Endothelial cell of umbilical vein (primary cell): ENCODE measurements around the gene PPBP.

Source experiments
- CTCF ChIP-seq, 2 donors: IDR thresholded peaks; 1 replicate in 1 of 2; 2 replicates in 1 of 2; pipeline ENCODE4 v1.5.1; 2011; ENCODE audit warnings: low read length in 2 of 2, mild to moderate bottlenecking in 2 of 2, moderate library complexity in 2 of 2, control low read depth in 1 of 2, inconsistent platforms in 1 of 2, low read depth in 1 of 2; ENCODE audit not compliant: insufficient read depth in 1 of 2; ENCODE audit errors: extremely low read depth in 1 of 2
- EZH2 ChIP-seq: IDR thresholded peaks from 2 replicates; pipeline ENCODE4 v1.6.1; 2012; ENCODE audit warnings: borderline replicate concordance, low read depth, mild to moderate bottlenecking, moderate library complexity, low read length, inconsistent platforms; ENCODE audit not compliant: severe bottlenecking
- GATA2 ChIP-seq: IDR thresholded peaks from 2 replicates; pipeline ENCODE4 v1.7.0; 2011; ENCODE audit warnings: low read depth, mild to moderate bottlenecking, moderate library complexity, mixed read lengths, low read length; ENCODE audit not compliant: insufficient read length, insufficient read depth
- JUN ChIP-seq: IDR thresholded peaks from 2 replicates; pipeline ENCODE4 v1.6.1; 2011; ENCODE audit warnings: borderline replicate concordance, low read depth; ENCODE audit not compliant: insufficient read length, insufficient read depth
- MAX ChIP-seq: IDR thresholded peaks from 2 replicates; pipeline ENCODE4 v1.6.1; 2011; ENCODE audit not compliant: insufficient read depth, insufficient read length
- MYC ChIP-seq: IDR thresholded peaks from one replicate; pipeline ENCODE4 v1.6.1; 2011; ENCODE audit warnings: mild to moderate bottlenecking, low read depth, low read length
- POLR2A ChIP-seq: IDR thresholded peaks from 2 replicates; pipeline ENCODE4 v1.6.1; 2012; ENCODE audit warnings: low read depth, mild to moderate bottlenecking, control low read depth, low read length
- POLR2AphosphoS5 ChIP-seq: IDR thresholded peaks from 2 replicates; pipeline ENCODE4 v1.6.1; 2012; ENCODE audit warnings: low read depth, mild to moderate bottlenecking, control low read depth, low read length, moderate library complexity; ENCODE audit not compliant: insufficient read depth

GRCh38 chr4:73943555-73943954 lies 44.4 kb downstream of the PPBP start:
- TF ChIP-seq CTCF (IDR thresholded peaks at IDR 0.05; ENCODE audit: extremely low read depth in 1 of 2, insufficient read depth in 1 of 2, low read depth in 1 of 2, low read length in 2 of 2) (no peak), EZH2 (no peak), MYC (no peak), POLR2A (no peak), JUN (no peak), POLR2AphosphoS5 (no peak), GATA2 (no peak), MAX (no peak)
